ENCODE measurements around the gene ACSL6.

Gene ACSL6

DNA sequence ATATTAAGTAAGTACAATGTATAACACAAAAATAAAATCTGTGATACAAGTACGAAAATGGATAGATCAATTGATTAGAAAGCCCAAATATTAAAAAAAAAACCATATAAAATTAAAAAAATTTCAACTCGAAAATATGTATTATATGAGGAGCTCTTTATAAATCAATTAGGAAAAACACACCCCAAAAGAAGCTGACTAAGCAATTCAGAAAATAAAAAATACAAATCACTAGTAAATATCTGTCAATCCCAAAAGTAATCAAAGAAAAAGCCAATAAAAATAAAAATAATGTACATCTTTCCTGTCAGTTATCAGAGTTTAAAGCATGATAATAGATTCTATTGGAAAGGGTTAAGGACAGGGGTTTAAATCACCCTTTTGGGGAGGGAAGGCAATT is 10.2 kb upstream of the ACSL6 start:
- H3K36me3 ChIP-seq (ENCODE audit: control insufficient read depth, insufficient read depth, low read length, severe bottlenecking) = no peaks in the 10 kb centered on the region
- no peak for DNase-seq (ENCODE audit: low read depth)
- no peaks in the 10 kb centered on the region for H3K4me1 ChIP-seq (ENCODE audit: control insufficient read depth, insufficient read depth, low read length)
- no peak overlapping the region for H3K9ac ChIP-seq (ENCODE audit: low read length)
- H3K9me3 ChIP-seq (ENCODE audit: control insufficient read depth, low read length) = no peaks in the 10 kb centered on the region
- H3K27me3 ChIP-seq (replicated peaks; ENCODE audit: control insufficient read depth, insufficient read depth, low read length) = peaks cover 32% of the 10 kb centered on the region
- no peak overlapping the region for H3K4me3 ChIP-seq (ENCODE audit: low read length)

DNA sequence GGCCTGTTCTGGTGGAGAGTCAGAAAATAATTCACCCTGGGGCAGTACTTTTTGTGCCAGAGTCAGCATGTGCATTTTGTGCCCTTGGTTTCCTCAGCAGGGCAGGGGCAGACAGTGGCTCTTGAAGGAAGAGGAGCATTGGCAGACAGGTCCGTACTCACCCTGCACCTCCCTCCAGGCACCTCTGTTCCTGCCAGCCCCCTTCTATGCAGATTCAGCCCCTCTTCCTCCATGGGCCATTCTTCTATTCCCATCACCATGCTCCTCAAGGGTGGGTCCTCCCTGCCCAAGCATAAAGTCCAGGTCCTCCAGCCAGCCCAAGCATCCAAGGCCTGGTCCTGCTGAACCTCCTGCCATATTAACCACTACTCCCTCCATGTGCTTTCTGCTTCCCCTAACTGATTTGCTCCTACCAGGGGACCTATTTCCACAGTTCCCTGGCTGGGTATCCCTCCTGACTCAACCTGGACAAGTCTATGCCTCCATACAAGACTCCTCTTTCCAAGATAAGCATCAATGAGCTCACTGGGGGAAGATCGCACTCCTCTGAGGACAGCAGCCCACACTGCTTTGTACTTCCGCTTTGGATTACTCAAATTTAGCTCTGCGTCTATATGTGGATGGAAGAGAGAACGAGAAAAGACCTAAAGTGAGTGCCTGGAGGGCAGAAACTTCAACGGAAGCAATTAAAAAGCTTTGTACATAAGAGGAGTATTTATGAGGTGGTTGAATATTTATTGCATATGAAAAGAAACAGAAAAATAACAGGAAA is 9.3 kb upstream of the ACSL6 start:
- Histone ChIP-seq H3K4me1 (ENCODE audit: control insufficient read depth, insufficient read depth, low read length) (no peaks in the 10 kb centered on the region), H3K27me3 (replicated peaks; ENCODE audit: control insufficient read depth, insufficient read depth, low read length) (peaks cover 39% of the 10 kb centered on the region), H3K4me3 (ENCODE audit: low read length) (no peak overlapping the region), H3K9me3 (ENCODE audit: control insufficient read depth, low read length) (no peaks in the 10 kb centered on the region), H3K36me3 (ENCODE audit: control insufficient read depth, insufficient read depth, low read length, severe bottlenecking) (no peaks in the 10 kb centered on the region), H3K9ac (ENCODE audit: low read length) (no peak overlapping the region)
- DNase-seq (ENCODE audit: low read depth) = no peak

DNA sequence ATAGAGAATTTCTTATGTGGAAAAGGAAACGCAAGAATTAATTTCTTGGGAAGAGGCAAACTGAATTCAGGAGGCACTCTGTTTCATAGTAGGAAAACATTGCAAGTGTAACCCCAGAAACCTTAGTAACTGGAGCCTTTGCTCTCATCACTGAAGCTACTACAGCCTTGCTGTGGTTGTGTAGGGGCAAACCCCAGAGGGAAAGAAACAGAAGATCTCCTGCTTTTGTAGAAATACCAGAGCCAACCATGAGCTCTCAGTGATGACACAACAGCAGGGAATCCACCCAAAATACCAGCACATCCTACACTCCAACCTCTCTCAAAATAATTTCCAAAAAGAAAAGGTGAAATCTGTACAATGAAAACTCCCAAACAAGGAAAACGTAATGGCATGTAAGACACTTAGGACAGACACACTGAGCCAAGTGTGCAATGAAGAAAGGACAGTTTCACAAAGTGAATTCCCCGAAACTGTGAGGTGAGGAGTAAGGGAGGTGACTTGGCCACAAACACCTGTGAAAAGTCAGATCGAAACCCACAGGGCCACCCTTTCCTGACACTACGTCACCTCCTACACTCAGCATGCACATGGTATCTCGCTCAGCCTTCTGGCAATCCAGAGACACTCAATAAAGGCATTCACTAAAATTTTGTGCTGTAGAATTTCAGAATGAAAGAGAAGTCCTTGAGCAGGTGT is 8.5 kb upstream of the ACSL6 start:
- H3K9me3 ChIP-seq (ENCODE audit: control insufficient read depth, low read length) = no peaks in the 10 kb centered on the region
- H3K36me3 ChIP-seq (ENCODE audit: control insufficient read depth, insufficient read depth, low read length, severe bottlenecking) = no peaks in the 10 kb centered on the region
- no peak overlapping the region for H3K4me3 ChIP-seq (ENCODE audit: low read length)
- no peaks in the 10 kb centered on the region for H3K4me1 ChIP-seq (ENCODE audit: control insufficient read depth, insufficient read depth, low read length)
- no peak overlapping the region for H3K9ac ChIP-seq (ENCODE audit: low read length)
- peaks cover 38% of the 10 kb centered on the region for H3K27me3 ChIP-seq (replicated peaks; ENCODE audit: control insufficient read depth, insufficient read depth, low read length)
- DNase-seq (ENCODE audit: low read depth) = no peak

DNA sequence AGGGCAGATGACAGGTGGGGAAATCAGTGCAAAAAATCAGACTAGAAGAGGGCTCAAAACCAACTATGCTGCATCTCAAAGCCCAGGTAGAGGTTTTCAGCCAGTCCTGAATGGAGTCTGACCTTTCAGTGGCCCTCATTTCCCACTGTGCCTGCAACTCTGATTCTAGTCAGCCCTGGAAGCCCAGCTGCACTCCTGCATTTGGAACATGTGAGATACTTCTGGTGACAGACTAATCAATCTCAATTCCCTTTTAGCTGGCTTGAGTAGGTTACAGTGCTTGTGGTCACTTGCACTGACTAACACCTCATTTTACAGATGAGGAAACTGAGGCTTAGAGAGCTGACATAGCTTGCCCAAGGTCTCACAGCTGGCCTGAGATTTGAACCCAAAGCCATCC is 7.9 kb upstream of the ACSL6 start:
- no peak overlapping the region for H3K4me3 ChIP-seq (ENCODE audit: low read length)
- H3K4me1 ChIP-seq (ENCODE audit: control insufficient read depth, insufficient read depth, low read length) = no peaks in the 10 kb centered on the region
- no peak for DNase-seq (ENCODE audit: low read depth)
- no peaks in the 10 kb centered on the region for H3K36me3 ChIP-seq (ENCODE audit: control insufficient read depth, insufficient read depth, low read length, severe bottlenecking)
- peaks cover 38% of the 10 kb centered on the region for H3K27me3 ChIP-seq (replicated peaks; ENCODE audit: control insufficient read depth, insufficient read depth, low read length)
- H3K9ac ChIP-seq (ENCODE audit: low read length) = no peak overlapping the region
- H3K9me3 ChIP-seq (ENCODE audit: control insufficient read depth, low read length) = peaks cover 1% of the 10 kb centered on the region

DNA sequence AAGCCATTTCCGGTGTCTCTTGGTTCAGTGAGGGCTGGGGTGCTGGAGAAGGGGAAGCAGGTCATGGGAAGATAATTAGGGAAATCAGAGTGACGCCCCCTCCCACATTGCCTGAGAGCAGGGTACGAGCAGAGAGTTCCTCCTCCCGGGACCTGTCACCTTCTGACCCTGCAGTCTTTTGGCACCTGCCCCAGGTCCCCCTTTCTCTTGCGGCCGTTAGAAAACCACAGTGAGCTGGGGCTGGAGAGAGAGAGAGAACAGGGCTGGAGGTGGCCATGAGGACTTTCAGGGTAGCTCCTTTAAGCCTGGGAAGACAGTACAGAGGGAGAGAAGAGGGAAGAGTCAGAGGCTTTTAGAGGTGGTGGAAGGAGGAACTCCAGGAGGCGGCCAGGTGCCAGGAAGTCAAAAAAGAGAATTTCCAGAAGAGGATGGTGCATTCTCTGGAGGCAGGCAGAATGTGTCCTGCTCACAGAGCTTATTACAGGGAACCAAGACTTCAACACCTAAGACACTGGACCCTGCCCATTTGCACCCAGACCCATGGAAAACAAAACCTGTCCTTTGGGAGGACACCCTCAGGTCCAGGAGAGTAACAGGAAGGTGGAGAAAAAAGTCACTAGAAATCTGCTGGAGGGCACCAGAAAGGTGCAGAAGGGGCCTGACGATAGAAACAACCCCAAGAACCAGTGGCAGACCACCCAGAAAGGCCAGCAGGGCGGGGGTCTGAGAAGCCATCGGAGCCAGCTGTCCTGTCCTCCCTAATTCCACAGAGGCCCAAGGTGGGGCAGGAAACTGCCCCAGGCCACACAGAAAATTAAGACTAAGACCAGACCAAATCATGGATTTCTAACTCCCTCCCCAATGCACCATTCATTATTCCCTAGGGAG is 6.5 kb upstream of the ACSL6 start:
- H3K9me3 ChIP-seq (ENCODE audit: control insufficient read depth, low read length) = peaks cover 10% of the 10 kb centered on the region
- peaks cover 45% of the 10 kb centered on the region for H3K27me3 ChIP-seq (replicated peaks; ENCODE audit: control insufficient read depth, insufficient read depth, low read length)
- no peaks in the 10 kb centered on the region for H3K4me1 ChIP-seq (ENCODE audit: control insufficient read depth, insufficient read depth, low read length)
- no peak overlapping the region for H3K9ac ChIP-seq (ENCODE audit: low read length)
- H3K4me3 ChIP-seq (ENCODE audit: low read length) = no peak overlapping the region
- no peaks in the 10 kb centered on the region for H3K36me3 ChIP-seq (ENCODE audit: control insufficient read depth, insufficient read depth, low read length, severe bottlenecking)
- DNase-seq (ENCODE audit: low read depth) = no peak

DNA sequence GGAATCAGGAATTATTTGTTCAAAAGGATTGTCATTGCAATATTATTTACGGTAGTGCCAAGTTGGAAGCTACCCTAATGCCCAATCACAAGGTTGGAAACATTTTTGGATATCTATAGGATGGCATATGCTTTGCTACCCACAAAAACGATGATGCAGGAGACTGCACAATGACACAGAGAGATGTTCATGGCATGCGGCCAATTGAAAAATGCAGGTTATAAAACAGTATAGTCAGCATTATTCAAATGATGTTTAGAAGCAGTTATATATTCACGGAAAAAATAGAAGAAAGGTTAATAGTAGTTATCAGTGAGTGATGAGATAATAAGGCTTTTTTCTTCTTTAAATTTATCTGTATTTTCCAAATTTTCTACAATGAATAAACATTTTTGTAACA is 5.9 kb upstream of the ACSL6 start:
- Histone ChIP-seq H3K36me3 (ENCODE audit: control insufficient read depth, insufficient read depth, low read length, severe bottlenecking) (no peaks in the 10 kb centered on the region), H3K9ac (ENCODE audit: low read length) (no peak overlapping the region), H3K27me3 (replicated peaks; ENCODE audit: control insufficient read depth, insufficient read depth, low read length) (peaks cover 48% of the 10 kb centered on the region), H3K4me3 (ENCODE audit: low read length) (no peak overlapping the region), H3K4me1 (ENCODE audit: control insufficient read depth, insufficient read depth, low read length) (no peaks in the 10 kb centered on the region), H3K9me3 (ENCODE audit: control insufficient read depth, low read length) (peaks cover 10% of the 10 kb centered on the region)
- no peak for DNase-seq (ENCODE audit: low read depth)

DNA sequence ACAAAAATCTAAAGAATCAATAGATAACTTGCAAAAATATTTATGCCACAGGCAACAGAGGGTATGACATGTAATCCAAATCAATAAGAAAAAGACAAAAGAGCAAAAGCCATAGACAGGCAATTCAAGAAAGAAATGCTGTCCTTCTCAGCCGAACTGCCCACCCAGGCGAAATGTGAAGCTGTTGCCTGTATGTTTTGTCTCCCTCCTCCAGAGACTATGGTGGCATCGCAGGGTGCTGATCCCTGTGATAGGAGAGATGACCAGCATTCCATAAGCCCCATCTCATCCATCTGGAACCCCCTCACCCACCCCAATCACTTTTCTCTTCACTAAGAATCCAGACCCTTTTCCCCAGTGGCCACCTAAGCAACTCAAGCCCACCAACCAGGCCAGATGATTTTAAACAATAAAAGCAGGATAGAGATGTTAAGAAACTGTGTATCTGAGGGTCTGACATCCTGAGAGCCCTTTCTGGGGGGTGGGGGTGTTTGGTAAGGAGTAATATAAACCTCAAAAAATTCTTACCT is 5.3 kb upstream of the ACSL6 start:
- no peak for DNase-seq (ENCODE audit: low read depth)
- H3K4me3 ChIP-seq (ENCODE audit: low read length) = no peak overlapping the region
- peaks cover 52% of the 10 kb centered on the region for H3K27me3 ChIP-seq (replicated peaks; ENCODE audit: control insufficient read depth, insufficient read depth, low read length)
- no peaks in the 10 kb centered on the region for H3K4me1 ChIP-seq (ENCODE audit: control insufficient read depth, insufficient read depth, low read length)
- no peak overlapping the region for H3K9ac ChIP-seq (ENCODE audit: low read length)
- H3K9me3 ChIP-seq (ENCODE audit: control insufficient read depth, low read length) = peaks cover 10% of the 10 kb centered on the region
- H3K36me3 ChIP-seq (ENCODE audit: control insufficient read depth, insufficient read depth, low read length, severe bottlenecking) = no peaks in the 10 kb centered on the region

DNA sequence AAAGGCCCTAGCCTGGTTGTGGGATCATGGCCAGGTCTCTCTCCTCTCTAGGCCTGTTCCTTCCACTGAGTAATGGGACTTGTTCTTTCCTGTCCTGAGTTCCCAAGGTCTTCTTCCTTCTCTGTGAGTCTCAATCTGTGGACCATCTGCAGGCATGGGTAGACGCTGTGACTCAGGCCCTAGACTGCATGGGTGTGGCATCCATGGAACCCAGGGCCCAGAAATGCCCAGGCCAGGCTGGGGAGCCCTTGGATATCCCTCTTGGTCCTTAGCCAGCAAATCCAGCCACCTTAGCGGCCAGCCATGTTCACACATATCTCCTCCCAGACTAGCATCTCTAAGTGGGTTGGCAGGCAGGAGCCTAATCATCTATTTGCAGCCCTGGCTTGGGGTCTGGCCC is 2.3 kb upstream of the ACSL6 start:
- H3K27me3 ChIP-seq (replicated peaks; ENCODE audit: control insufficient read depth, insufficient read depth, low read length) = peaks cover 67% of the 10 kb centered on the region
- no peak for DNase-seq (ENCODE audit: low read depth)
- no peaks in the 10 kb centered on the region for H3K4me1 ChIP-seq (ENCODE audit: control insufficient read depth, insufficient read depth, low read length)
- H3K9ac ChIP-seq (ENCODE audit: low read length) = no peak overlapping the region
- H3K4me3 ChIP-seq (ENCODE audit: low read length) = no peak overlapping the region
- H3K9me3 ChIP-seq (ENCODE audit: control insufficient read depth, low read length) = peaks cover 10% of the 10 kb centered on the region
- no peaks in the 10 kb centered on the region for H3K36me3 ChIP-seq (ENCODE audit: control insufficient read depth, insufficient read depth, low read length, severe bottlenecking)

DNA sequence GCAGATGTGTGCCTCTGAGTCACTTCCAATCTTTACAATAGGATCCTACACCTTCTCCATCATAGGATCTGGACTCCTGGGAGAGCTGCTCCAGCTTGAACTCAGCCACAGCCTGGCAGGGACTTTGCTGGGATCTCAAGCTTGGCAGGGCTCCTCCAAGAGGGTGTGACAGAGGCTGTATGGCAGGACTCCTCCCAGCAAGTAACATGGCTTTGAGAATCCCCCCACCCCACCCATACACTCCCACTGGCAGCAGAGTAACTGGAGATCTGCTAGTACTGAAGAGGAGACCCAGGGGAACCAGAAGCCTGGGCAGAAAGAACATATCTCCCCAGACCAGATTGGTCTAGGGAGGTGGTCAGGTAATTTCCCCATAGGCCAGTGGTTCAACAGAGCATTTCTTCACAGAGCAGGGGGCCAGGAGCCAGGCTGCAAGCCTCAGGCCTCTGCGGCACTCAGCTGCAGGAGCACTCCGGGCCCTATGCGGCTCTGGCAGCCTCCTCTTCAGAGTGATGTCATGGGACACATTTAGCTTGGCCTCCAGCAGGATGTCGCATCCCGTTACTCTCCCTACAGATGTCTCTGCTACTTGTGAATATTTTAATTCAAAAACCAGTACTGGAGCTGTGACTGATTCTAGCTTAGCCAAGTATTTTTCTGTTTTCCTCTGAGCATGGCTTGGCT is 1.7 kb upstream of the ACSL6 start:
- no peak for DNase-seq (ENCODE audit: low read depth)
- H3K4me3 ChIP-seq (ENCODE audit: low read length) = no peak overlapping the region
- peaks cover 68% of the 10 kb centered on the region for H3K27me3 ChIP-seq (replicated peaks; ENCODE audit: control insufficient read depth, insufficient read depth, low read length)
- no peaks in the 10 kb centered on the region for H3K4me1 ChIP-seq (ENCODE audit: control insufficient read depth, insufficient read depth, low read length)
- H3K9ac ChIP-seq (ENCODE audit: low read length) = no peak overlapping the region
- peaks cover 10% of the 10 kb centered on the region for H3K9me3 ChIP-seq (ENCODE audit: control insufficient read depth, low read length)
- H3K36me3 ChIP-seq (ENCODE audit: control insufficient read depth, insufficient read depth, low read length, severe bottlenecking) = no peaks in the 10 kb centered on the region

DNA sequence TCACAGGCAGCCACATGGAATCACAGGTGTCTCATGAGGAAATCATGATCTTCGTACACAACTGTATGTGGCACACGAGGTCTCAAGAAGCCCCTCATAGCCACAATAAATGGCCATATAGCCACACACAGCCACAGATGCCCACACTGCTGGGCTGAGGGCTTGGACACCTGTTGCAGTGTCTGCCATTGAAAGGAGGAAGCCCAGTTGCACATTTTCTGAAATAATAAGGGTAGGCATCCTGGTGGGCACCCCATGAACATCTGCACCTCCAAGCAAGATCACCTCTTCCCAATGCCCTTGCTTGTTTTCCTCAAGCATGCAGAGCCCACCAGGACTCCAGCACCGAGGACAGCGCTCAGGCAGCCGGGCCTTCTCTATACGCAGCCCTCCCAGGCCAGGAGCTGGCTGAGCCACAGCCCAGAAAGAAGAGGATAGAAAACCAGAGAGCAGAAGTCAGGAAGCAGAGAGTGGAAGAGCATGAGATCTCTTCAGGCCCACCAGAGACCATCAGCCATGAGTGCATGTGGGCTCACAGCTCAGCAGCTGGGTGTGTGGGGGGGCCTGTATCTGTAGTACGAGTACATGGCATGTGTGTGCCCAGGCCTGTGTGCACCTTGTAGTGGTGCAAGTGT is 1.0 kb upstream of the ACSL6 start:
- H3K27me3 ChIP-seq (replicated peaks; ENCODE audit: control insufficient read depth, insufficient read depth, low read length) = peaks cover 64% of the 10 kb centered on the region
- no peak overlapping the region for H3K9ac ChIP-seq (ENCODE audit: low read length)

More for the DNA sequence above, 1.0 kb upstream of the ACSL6 start:
- Histone ChIP-seq H3K4me3 (ENCODE audit: low read length) (no peak overlapping the region), H3K36me3 (ENCODE audit: control insufficient read depth, insufficient read depth, low read length, severe bottlenecking) (no peaks in the 10 kb centered on the region), H3K9me3 (ENCODE audit: control insufficient read depth, low read length) (peaks cover 10% of the 10 kb centered on the region), H3K4me1 (ENCODE audit: control insufficient read depth, insufficient read depth, low read length) (no peaks in the 10 kb centered on the region)
- DNase-seq (ENCODE audit: low read depth) = peak; percentile 76
